OCI-LY3 (cell line): ENCODE data around the gene IL17RA.

Experiments
- H2AFZ ChIP-seq: fragments of 200-600, 300-600 bp; shearing (Covaris generic); 2 replicates; pipeline ENCODE4 v1.6.0; 2014; ENCODE audit warnings: antibody characterized with exemption, low read depth, low read length
- H3K27ac ChIP-seq: fragments of 200-600, 300-600 bp; sonication (generic); 2 replicates; pipeline ENCODE4 v1.5.1; 2014; ENCODE audit warnings: mild to moderate bottlenecking, low read length, moderate library complexity, mixed read lengths
- H3K27me3 ChIP-seq: fragments of 200-600, 300-600 bp; sonication (generic); 2 replicates; pipeline ENCODE4 v1.6.1; 2014; ENCODE audit warnings: low read depth, low read length, mixed read lengths
- H3K36me3 ChIP-seq: fragments of 200-600, 300-600 bp; sonication (generic); replicated peaks from 2 replicates; pipeline ENCODE3; 2014; ENCODE audit warnings: low read depth, low read length, mixed read lengths
- H3K4me1 ChIP-seq: fragments of 300-600, 200-600 bp; sonication (generic); 2 replicates; pipeline ENCODE4 v1.6.1; 2014; ENCODE audit warnings: low read length, mixed read lengths
- H3K4me2 ChIP-seq: fragments of 200-600, 300-600 bp; sonication (generic); 2 replicates; pipeline ENCODE4 v1.6.1; 2014; ENCODE audit warnings: low read length, mixed read lengths
- H3K4me3 ChIP-seq: fragments of 300-600, 200-600 bp; sonication (generic); 2 replicates; pipeline ENCODE4 v1.5.1; 2014; ENCODE audit warnings: antibody characterized with exemption, mild to moderate bottlenecking, low read length, moderate library complexity
- H3K79me2 ChIP-seq: fragments of 300-600, 200-600 bp; shearing (Covaris generic); 2 replicates; pipeline ENCODE4 v1.6.1; 2014; ENCODE audit warnings: mild to moderate bottlenecking, low read length, mixed read lengths
- H3K9ac ChIP-seq: fragments of 300-600, 200-600 bp; shearing (Covaris generic); 2 replicates; pipeline ENCODE4 v1.6.0; 2014; ENCODE audit warnings: mild to moderate bottlenecking, low read length, moderate library complexity
- H3K9me3 ChIP-seq: fragments of 200-600, 300-600 bp; shearing (Covaris generic); 2 replicates; pipeline ENCODE4 v1.6.1; 2014; ENCODE audit warnings: low read length, mixed read lengths; ENCODE audit not compliant: insufficient read depth
- H4K20me1 ChIP-seq: fragments of 200-600, 300-600 bp; sonication (generic); 2 replicates; pipeline ENCODE4 v1.6.1; 2016; ENCODE audit warnings: low read length, mixed read lengths; ENCODE audit not compliant: insufficient read depth
- EZH2phosphoT487 ChIP-seq: fragments of 200-600 bp; shearing (Covaris generic); IDR thresholded peaks from 2 replicates; pipeline ENCODE4 v1.6.1; 2018; ENCODE audit warnings: antibody characterized with exemption, mixed run types, low read depth
- TF ChIP-seq, protein P1 (sequence below): fragments of 200-600, 300-600 bp; sonication (generic); IDR thresholded peaks from 2 replicates; pipeline ENCODE4 v1.5.1; 2014; ENCODE audit warnings: antibody characterized with exemption, low read length, low read depth

The IL17RA gene

DNA sequence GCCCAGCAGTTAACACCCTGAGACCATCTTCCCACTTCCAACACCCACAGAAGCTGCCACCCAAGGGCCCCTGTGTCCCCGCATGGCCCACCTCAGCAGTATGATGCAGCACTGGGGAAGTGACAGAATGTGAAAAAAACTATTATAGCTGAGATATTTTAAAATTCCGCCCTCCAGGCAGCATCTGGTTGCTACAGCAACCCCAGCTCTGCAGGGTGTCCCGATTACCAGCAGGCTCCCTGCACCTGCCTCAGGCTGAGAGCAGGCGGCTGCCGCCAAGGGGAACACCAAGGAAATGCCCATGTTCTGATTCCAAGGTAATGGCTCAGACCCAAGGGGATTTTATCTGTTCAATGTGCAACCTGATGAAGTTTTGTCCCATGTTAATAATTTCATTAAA, 46.9 kb downstream of the IL17RA start:
- Histone ChIP-seq H3K4me1 (peaks cover 23% of the 10 kb centered on the region), H3K27ac (peak overlapping the region; percentile 24; the same call in 1 of the 2 replicates)

GRCh38 chr22:17132112-17132511, 47.3 kb downstream of the IL17RA start:
- no peaks in the 10 kb centered on the region for H3K9me3 ChIP-seq
- no peaks in the 10 kb centered on the region for H3K79me2 ChIP-seq
- H3K4me2 ChIP-seq: peak overlapping the region; percentile 81
- no peaks in the 10 kb centered on the region for H3K27me3 ChIP-seq
- H3K4me1 ChIP-seq: peaks cover 23% of the 10 kb centered on the region
- no peak overlapping the region for H2AFZ ChIP-seq
- no peak overlapping the region for H3K4me3 ChIP-seq
- 0 out of 2 replicates have a peak overlapping the region, but pooled peaks have one; percentile 24 for H3K27ac ChIP-seq
- TF ChIP-seq, protein P1, sequence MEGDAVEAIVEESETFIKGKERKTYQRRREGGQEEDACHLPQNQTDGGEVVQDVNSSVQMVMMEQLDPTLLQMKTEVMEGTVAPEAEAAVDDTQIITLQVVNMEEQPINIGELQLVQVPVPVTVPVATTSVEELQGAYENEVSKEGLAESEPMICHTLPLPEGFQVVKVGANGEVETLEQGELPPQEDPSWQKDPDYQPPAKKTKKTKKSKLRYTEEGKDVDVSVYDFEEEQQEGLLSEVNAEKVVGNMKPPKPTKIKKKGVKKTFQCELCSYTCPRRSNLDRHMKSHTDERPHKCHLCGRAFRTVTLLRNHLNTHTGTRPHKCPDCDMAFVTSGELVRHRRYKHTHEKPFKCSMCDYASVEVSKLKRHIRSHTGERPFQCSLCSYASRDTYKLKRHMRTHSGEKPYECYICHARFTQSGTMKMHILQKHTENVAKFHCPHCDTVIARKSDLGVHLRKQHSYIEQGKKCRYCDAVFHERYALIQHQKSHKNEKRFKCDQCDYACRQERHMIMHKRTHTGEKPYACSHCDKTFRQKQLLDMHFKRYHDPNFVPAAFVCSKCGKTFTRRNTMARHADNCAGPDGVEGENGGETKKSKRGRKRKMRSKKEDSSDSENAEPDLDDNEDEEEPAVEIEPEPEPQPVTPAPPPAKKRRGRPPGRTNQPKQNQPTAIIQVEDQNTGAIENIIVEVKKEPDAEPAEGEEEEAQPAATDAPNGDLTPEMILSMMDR: no peak
- TF ChIP-seq EZH2phosphoT487: no peak
- H3K9ac ChIP-seq: no peak overlapping the region
- H4K20me1 ChIP-seq: no peaks in the 10 kb centered on the region
- peaks cover 7% of the 10 kb centered on the region for H3K36me3 ChIP-seq

More for the DNA sequence above, 46.9 kb downstream of the IL17RA start:
- no peak overlapping the region for H3K9ac ChIP-seq
- no peaks in the 10 kb centered on the region for H3K27me3 ChIP-seq
- no peaks in the 10 kb centered on the region for H3K79me2 ChIP-seq
- H3K4me2 ChIP-seq: peak overlapping the region; percentile 81
- H4K20me1 ChIP-seq: no peaks in the 10 kb centered on the region
- no peaks in the 10 kb centered on the region for H3K9me3 ChIP-seq
- peak overlapping the region; percentile 66 for H3K4me3 ChIP-seq
- H3K36me3 ChIP-seq: peaks cover 4% of the 10 kb centered on the region
- H2AFZ ChIP-seq: peak overlapping the region; percentile 64; the same call in 1 of the 2 replicates
- TF ChIP-seq, protein P1: peak; percentile 25
- no peak for TF ChIP-seq EZH2phosphoT487

DNA sequence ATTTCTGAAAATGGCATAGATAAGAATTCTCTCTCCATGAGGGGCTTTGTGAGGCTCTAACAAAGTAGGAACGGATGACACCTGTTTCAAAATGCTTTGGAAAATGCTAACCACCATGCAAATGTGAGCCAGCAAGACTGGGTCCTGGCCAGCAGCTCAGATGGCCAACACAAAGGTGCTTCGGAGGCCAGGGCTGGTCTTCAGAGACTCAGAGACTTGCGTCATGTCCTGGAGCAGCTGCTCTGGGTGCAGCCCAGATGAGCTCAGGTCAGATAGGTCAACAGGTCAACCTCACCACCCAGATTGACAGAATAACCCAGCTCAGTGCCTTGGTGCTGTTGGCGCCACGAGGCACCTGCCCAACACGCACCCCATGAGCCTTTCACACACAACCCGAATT, 48.3 kb downstream of the IL17RA start:
- Histone ChIP-seq H3K36me3 (peaks cover 15% of the 10 kb centered on the region), H3K9me3 (no peaks in the 10 kb centered on the region), H3K79me2 (no peaks in the 10 kb centered on the region), H3K4me2 (no peak overlapping the region), H3K4me3 (no peak overlapping the region), H3K4me1 (peaks cover 23% of the 10 kb centered on the region), H2AFZ (no peak overlapping the region), H3K9ac (no peak overlapping the region), H4K20me1 (no peaks in the 10 kb centered on the region), H3K27me3 (no peaks in the 10 kb centered on the region), H3K27ac (no peak overlapping the region)
- TF ChIP-seq, protein P1: no peak
- TF ChIP-seq EZH2phosphoT487: no peak

DNA sequence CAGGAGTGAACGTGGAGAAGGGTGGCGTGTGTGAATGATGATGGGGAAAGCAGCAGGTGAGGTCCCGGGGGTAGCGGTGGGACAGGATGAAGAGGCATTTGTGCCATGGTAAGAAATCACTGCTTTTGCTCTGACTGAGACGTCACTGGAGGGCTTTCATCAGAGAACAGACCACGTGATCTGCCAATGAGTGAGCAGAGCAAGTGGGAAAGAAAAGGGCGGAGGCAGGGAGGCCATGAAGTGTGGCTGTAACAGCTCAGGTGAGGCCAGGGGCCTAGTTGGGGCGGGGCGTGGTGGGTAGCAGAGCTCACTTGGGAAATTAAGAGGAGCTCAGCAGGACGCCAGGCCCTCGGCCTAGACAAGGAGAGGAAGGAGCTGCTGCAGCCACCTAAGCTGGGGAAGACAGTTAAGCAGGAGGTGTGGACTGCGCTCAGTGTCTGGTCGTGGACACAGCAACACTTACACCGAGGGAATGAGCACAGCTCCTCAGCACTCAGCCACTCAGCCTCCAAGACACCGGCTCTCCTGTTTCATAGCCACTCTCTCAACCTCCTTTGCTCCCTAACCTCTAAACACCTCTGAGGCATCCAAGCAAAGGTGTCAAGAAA, 50.5 kb downstream of the IL17RA start:
- Histone ChIP-seq H4K20me1 (no peaks in the 10 kb centered on the region), H3K36me3 (peaks cover 27% of the 10 kb centered on the region), H3K4me3 (no peak overlapping the region), H3K9me3 (no peaks in the 10 kb centered on the region), H3K4me2 (no peak overlapping the region), H2AFZ (no peak overlapping the region), H3K4me1 (peaks cover 20% of the 10 kb centered on the region), H3K9ac (no peak overlapping the region), H3K27ac (no peak overlapping the region), H3K79me2 (no peaks in the 10 kb centered on the region), H3K27me3 (no peaks in the 10 kb centered on the region)
- no peak for TF ChIP-seq EZH2phosphoT487
- TF ChIP-seq, protein P1: no peak
